ENCODE data around the gene CD274. TPM values are rescaled to one million over a fixed set of nuclear protein-coding genes. Genes with fewer than 3 reads are reported as not detected.

The CD274 gene
- total and polyA plus RNA-seq, 2 donors (not counting 3 experiments of a cell fraction or from before 2014, with no cell fraction given), result 25.4 to 26.8 TPM

DNA sequence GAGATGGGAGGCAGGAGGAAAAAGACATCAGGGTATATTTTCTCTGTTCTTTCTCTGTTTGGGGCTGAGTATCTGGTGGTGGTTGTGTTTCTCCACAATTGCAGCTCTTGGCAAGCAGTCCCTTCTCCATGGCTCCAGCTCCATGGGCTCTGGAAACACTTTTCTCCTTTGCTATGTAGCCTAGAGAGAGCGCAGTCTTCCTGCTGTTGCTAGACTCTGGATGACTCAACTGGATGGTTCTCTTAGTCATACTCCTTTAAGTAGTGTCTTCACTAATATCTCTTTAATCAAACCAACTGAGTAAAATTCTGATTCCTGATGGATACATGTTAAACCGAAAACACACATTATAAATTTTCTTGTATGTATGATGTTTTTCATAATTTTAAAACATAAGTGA, 9.3 kb upstream of the CD274 start:
- FAIRE-seq (no peak), DNase-seq (ENCODE audit: low read depth, low spot score) (no peak)
- TF ChIP-seq EZH2 (IDR thresholded peaks at IDR 0.05; ENCODE audit: borderline replicate concordance, low read depth, low read length, severe bottlenecking) (no peak), JUN (IDR thresholded peaks at IDR 0.05; ENCODE audit: borderline replicate concordance, insufficient read depth, insufficient read length, low read depth) (peak; percentile 19), POLR2AphosphoS5 (IDR thresholded peaks at IDR 0.05; ENCODE audit: insufficient read depth, low read depth, low read length) (no peak), FOS (IDR thresholded peaks at IDR 0.05; ENCODE audit: borderline replicate concordance, insufficient read depth, low read length) (peak; percentile 81), POLR2A (IDR thresholded peaks at IDR 0.05; ENCODE audit: low read depth, low read length) (no peak), MAX (IDR thresholded peaks at IDR 0.05; ENCODE audit: insufficient read depth, insufficient read length) (no peak), CTCF (IDR thresholded peaks at IDR 0.05; ENCODE audit: extremely low read depth in 1 of 2, insufficient read depth in 1 of 2, low read depth in 1 of 2, low read length in 2 of 2) (no peak), GATA2 (IDR thresholded peaks at IDR 0.05; ENCODE audit: insufficient read depth, insufficient read length, low read depth, low read length) (no peak), MYC (IDR thresholded peaks at IDR 0.05; ENCODE audit: low read depth, low read length) (no peak)
- Histone ChIP-seq H2AFZ (ENCODE audit: low read depth, low read length) (no peak overlapping the region), H4K20me1 (replicated peaks; ENCODE audit: control insufficient read depth, extremely low read depth, insufficient read depth, low read length) (no peaks in the 10 kb centered on the region), H3K9ac (replicated peaks; ENCODE audit: extremely low read depth, insufficient read depth, low read length) (no peak overlapping the region), H3K4me3 (replicated peaks in 1 of 3; ENCODE audit: insufficient read depth in 1 of 3, low read depth in 1 of 3, low read length in 3 of 3) (no peak overlapping the region), H3K36me3 (ENCODE audit: control insufficient read depth in 2 of 2, extremely low read depth in 1 of 2, insufficient read depth in 2 of 2, low read length in 2 of 2) (no peaks in the 10 kb centered on the region), H3K4me2 (ENCODE audit: insufficient read depth, low read length) (no peak overlapping the region), H3K4me1 (ENCODE audit: control insufficient read depth, extremely low read depth, insufficient read depth, low read length) (peaks cover 26% of the 10 kb centered on the region), H3K9me1 (replicated peaks; ENCODE audit: control insufficient read depth, extremely low read depth, insufficient read depth, low read length) (no peaks in the 10 kb centered on the region), H3K27me3 (ENCODE audit: control insufficient read depth in 2 of 2, insufficient read depth in 2 of 2, low read length in 2 of 2) (no peaks in the 10 kb centered on the region), H3K79me2 (ENCODE audit: control insufficient read depth, insufficient read depth, low read length) (no peaks in the 10 kb centered on the region), H3K27ac (ENCODE audit: insufficient read depth, low read depth, low read length) (no peak overlapping the region), H3K9me3 (replicated peaks; ENCODE audit: control insufficient read depth, insufficient read depth, low read length) (no peaks in the 10 kb centered on the region)
- POLR2A ChIA-PET, result no interaction called here
- dilution Hi-C loops (cut with MboI; ENCODE audit: extremely low pct_ligation_motif_present, low sequenced_read_pairs), result loop anchor here (25.0 kb wide), 1 partner anchor 254 kb away; the partner anchor contains the start of gene INSL6
- intact Hi-C loops (cut with micrococcal nuclease), result no loop called here
- CTCF ChIA-PET, result interaction anchor here (0.9 to 3.1 kb wide), 9 partner anchors 9 to 255 kb away, joined by 3 to 30 read pairs (median 6); partner anchors contain the start of gene CD274
- BruUV-seq (replicated peaks), result no TSS peak

Data from endothelial cell of umbilical vein (primary cell).